Measurements from ENCODE around the gene WDR86. TPM values are rescaled to one million over a fixed set of nuclear protein-coding genes. Genes with fewer than 3 reads are reported as not detected.

The WDR86 gene
- total and polyA plus RNA-seq, 2 of the 8 experiments (the other 6 are each of a cell fraction or from before 2014, with no cell fraction given) = 12.7 to 15.8 TPM

DNA sequence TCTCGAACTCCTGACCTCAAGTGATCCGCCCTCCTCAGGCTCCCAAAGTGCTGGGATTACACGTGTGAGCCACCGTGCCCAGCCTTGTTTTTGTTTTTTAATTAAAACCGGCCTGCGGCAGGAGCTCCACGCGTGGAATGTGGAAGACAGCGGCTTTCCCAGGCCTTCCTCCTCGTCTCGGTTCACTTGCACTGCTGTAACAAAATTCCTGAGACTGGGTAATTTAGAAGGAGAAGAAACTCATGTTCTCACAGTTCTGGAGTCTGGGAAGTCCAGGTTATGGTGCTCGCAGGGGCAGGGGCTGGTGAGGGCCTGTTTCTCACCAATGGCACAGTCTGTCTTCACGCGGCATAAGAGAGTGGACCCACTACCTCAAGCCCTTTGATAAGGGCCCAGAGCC, 44.5 kb upstream of the WDR86 start:
- Histone ChIP-seq H3K23me2 (ENCODE audit: low read depth, low read length) (no peaks in the 10 kb centered on the region), H3K4me1 (replicated peaks in 1 of 4; ENCODE audit: control insufficient read depth in 3 of 4, insufficient read depth in 4 of 4, low read length in 3 of 4) (peaks cover 4 to 31% (median 18%) of the 10 kb centered on the region in 4 experiments), H2BK5ac (ENCODE audit: low read depth, low read length) (peak overlapping the region; percentile 60; the same call in 1 of the 2 replicates), H3K9me3 (ENCODE audit: insufficient read depth in 2 of 2, low read depth in 1 of 2, low read length in 1 of 2) (peaks cover 3 to 10% of the 10 kb centered on the region in 2 experiments; a peak in 3 of 4 replicates), H2BK20ac (ENCODE audit: low read length) (peak overlapping the region; percentile 80; the same call in 1 of the 2 replicates), H2AFZ (ENCODE audit: low read length) (no peak overlapping the region), H3K27ac (ENCODE audit: low read depth, low read length) (no peak overlapping the region), H3K9ac (replicated peaks in 1 of 4; ENCODE audit: extremely low read depth in 1 of 4, low read depth in 3 of 4, low read length in 3 of 4) (no peak overlapping the region), H3K27me3 (replicated peaks in 1 of 4; ENCODE audit: control insufficient read depth in 3 of 4, extremely low read depth in 1 of 4, insufficient read depth in 3 of 4, low read length in 3 of 4) (no peaks in the 10 kb centered on the region; a peak in 1 of 7 replicates), H2AK5ac (ENCODE audit: low read depth, low read length) (peak overlapping the region; percentile 84; the same call in 1 of the 2 replicates), H4K5ac (ENCODE audit: insufficient read length, low read depth, low read length) (no peak overlapping the region), H4K20me1 (replicated peaks in 1 of 2; ENCODE audit: control insufficient read depth in 1 of 2, insufficient read depth in 2 of 2, low read length in 2 of 2) (no peaks in the 10 kb centered on the region), H3K4ac (replicated peaks; ENCODE audit: insufficient read length, low read depth, low read length) (no peak overlapping the region), H4K8ac (ENCODE audit: extremely low read depth, insufficient read depth, low read length) (no peak overlapping the region), H3K56ac (replicated peaks; ENCODE audit: insufficient read length, low read depth, low read length) (no peak overlapping the region), H3K79me1 (ENCODE audit: low read depth, low read length) (no peaks in the 10 kb centered on the region), H2BK15ac (ENCODE audit: low read length) (no peak overlapping the region), H3K18ac (ENCODE audit: extremely low read depth, low read length) (no peak overlapping the region; the same call in none of the 2 replicates), H4K91ac (replicated peaks; ENCODE audit: insufficient read length, low read length) (peak overlapping the region; percentile 52), H2BK120ac (replicated peaks; ENCODE audit: low read depth, low read length) (no peak overlapping the region), H3K79me2 (ENCODE audit: control insufficient read depth in 1 of 2, insufficient read depth in 2 of 2, low read length in 2 of 2) (no peaks in the 10 kb centered on the region), H3K14ac (ENCODE audit: insufficient read length) (no peak overlapping the region), H2BK12ac (ENCODE audit: low read depth, low read length) (peak overlapping the region; percentile 72; the same call in 1 of the 2 replicates), H3K4me3 (ENCODE audit: extremely low read depth in 1 of 4, insufficient read depth in 2 of 4, low read depth in 3 of 4, low read length in 4 of 4) (no peak overlapping the region), H3K36me3 (ENCODE audit: control insufficient read depth in 2 of 4, insufficient read depth in 4 of 4, low read length in 3 of 4) (no peaks in the 10 kb centered on the region), H3K4me2 (ENCODE audit: insufficient read depth in 1 of 2, low read depth in 2 of 2, low read length in 2 of 2) (no peak overlapping the region), H3K23ac (ENCODE audit: insufficient read length) (no peak overlapping the region)
- CTCF ChIA-PET (ENCODE audit: partially characterized antibody) = interaction anchor here (13.7 kb wide), 1 partner anchor 80 kb away, joined by 185 read pairs; no protein-coding TSS in a partner anchor
- POLR2A ChIA-PET (ENCODE audit: partially characterized antibody) = interaction anchor here (1.1 kb wide), 1 partner anchor 24 kb away, joined by 3 read pairs; no protein-coding TSS in a partner anchor
- 91% methylated on average over 14 of the region's 14 CpGs; no CpG with 5 or more reads in 1 of the 2 experiments for WGBS, 2 experiments (ENCODE audit: extremely low coverage in 1 of 2, insufficient coverage in 1 of 2, insufficient read length in 1 of 2, insufficient replicate concordance in 2 of 2, low coverage in 1 of 2, low lambda C conversion rate in 2 of 2, missing lambda C conversion rate in 1 of 2)
- DNase-seq (ENCODE audit: low read depth in 1 of 2, low spot score in 2 of 2) (no peak), FAIRE-seq (no peak)
- TF ChIP-seq, protein P1, sequence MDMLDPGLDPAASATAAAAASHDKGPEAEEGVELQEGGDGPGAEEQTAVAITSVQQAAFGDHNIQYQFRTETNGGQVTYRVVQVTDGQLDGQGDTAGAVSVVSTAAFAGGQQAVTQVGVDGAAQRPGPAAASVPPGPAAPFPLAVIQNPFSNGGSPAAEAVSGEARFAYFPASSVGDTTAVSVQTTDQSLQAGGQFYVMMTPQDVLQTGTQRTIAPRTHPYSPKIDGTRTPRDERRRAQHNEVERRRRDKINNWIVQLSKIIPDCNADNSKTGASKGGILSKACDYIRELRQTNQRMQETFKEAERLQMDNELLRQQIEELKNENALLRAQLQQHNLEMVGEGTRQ (IDR thresholded peaks at IDR 0.05; ENCODE audit: low read length) = no peak
- TF ChIP-seq, protein P2, sequence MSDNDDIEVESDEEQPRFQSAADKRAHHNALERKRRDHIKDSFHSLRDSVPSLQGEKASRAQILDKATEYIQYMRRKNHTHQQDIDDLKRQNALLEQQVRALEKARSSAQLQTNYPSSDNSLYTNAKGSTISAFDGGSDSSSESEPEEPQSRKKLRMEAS (IDR thresholded peaks at IDR 0.05) = no peak
- no peak for TF ChIP-seq SIRT6 (IDR thresholded peaks at IDR 0.05; ENCODE audit: low read length)
- TF ChIP-seq POLR2A (IDR thresholded peaks at IDR 0.05; ENCODE audit: control extremely low read depth in 1 of 2, low read depth in 2 of 2, low read length in 2 of 2) = no peak
- TF ChIP-seq RBBP5 (IDR thresholded peaks at IDR 0.05; ENCODE audit: borderline replicate concordance, low read depth, low read length) = no peak
- no peak for TF ChIP-seq CBX5 (IDR thresholded peaks at IDR 0.05; ENCODE audit: low read depth, low read length)
- no peak for TF ChIP-seq RFX5 (IDR thresholded peaks at IDR 0.05; ENCODE audit: borderline replicate concordance, low read depth, low read length)
- no peak for TF ChIP-seq PHF8 (conservative IDR thresholded peaks at IDR 0.05; ENCODE audit: low read depth, low read length)
- no peak for TF ChIP-seq POU5F1 (IDR thresholded peaks at IDR 0.05; ENCODE audit: low read depth, low read length)
- no peak for TF ChIP-seq EP300 (IDR thresholded peaks at IDR 0.05; ENCODE audit: borderline replicate concordance in 1 of 2, low read depth in 2 of 2, low read length in 2 of 2)
- TF ChIP-seq NRF1 (IDR thresholded peaks at IDR 0.05; ENCODE audit: low read depth, low read length) = no peak
- TF ChIP-seq SP2 (IDR thresholded peaks at IDR 0.05; ENCODE audit: low read length) = no peak
- no peak for TF ChIP-seq RXRA (IDR thresholded peaks at IDR 0.05; ENCODE audit: insufficient read depth, low read depth, low read length)
